ENCODE data around the gene JARID2. TPM values are rescaled to one million over a fixed set of nuclear protein-coding genes. Genes with fewer than 3 reads are reported as not detected.
A peak's percentile ranks its signal among the peaks of the same experiment; 100 is the strongest.

JARID2 gene
- total RNA-seq, 1 donor from 2014 or later, result 57.7 TPM

GRCh38 chr6:15342114-15342513 lies 96.2 kb downstream of the JARID2 start:
- no peaks in the 10 kb centered on the region for H3K9me3 Mint-ChIP-seq
- H3K4me3 Mint-ChIP-seq (ENCODE audit: low read depth), result no peak overlapping the region
- peaks cover 29% of the 10 kb centered on the region for H3K36me3 Mint-ChIP-seq (ENCODE audit: low read depth)
- intact Hi-C loops (cut with micrococcal nuclease), result loop anchor here (5.0 kb wide), 1 partner anchor 45 kb away; no protein-coding TSS in a partner anchor
- H3K27me3 Mint-ChIP-seq (ENCODE audit: low read depth), result no peaks in the 10 kb centered on the region
- DNase-seq (ENCODE audit: low spot score), result no peak
- H3K4me1 Mint-ChIP-seq (ENCODE audit: low read depth), result peaks cover 71% of the 10 kb centered on the region
- H3K27ac Mint-ChIP-seq, result no peak overlapping the region

GRCh38 chr6:15343490-15344191 lies 97.8 kb downstream of the JARID2 start:
- peaks cover 32% of the 10 kb centered on the region for H3K36me3 Mint-ChIP-seq (ENCODE audit: low read depth)
- H3K27me3 Mint-ChIP-seq (ENCODE audit: low read depth), result no peaks in the 10 kb centered on the region
- intact Hi-C loops (cut with micrococcal nuclease), result loop anchor here (5.0 kb wide), 1 partner anchor 44 kb away; no protein-coding TSS in a partner anchor
- H3K4me3 Mint-ChIP-seq (ENCODE audit: low read depth), result no peak overlapping the region
- no peak overlapping the region for H3K27ac Mint-ChIP-seq
- H3K9me3 Mint-ChIP-seq, result no peaks in the 10 kb centered on the region
- H3K4me1 Mint-ChIP-seq (ENCODE audit: low read depth), result peaks cover 67% of the 10 kb centered on the region
- DNase-seq (ENCODE audit: low spot score), result no peak

- Mint-ChIP-seq H3K27me3 (ENCODE audit: low read depth) (no peaks in the 10 kb centered on the region), H3K9me3 (no peaks in the 10 kb centered on the region), H3K4me1 (ENCODE audit: low read depth) (peaks cover 65% of the 10 kb centered on the region), H3K27ac (no peak overlapping the region), H3K36me3 (ENCODE audit: low read depth) (peaks cover 34% of the 10 kb centered on the region), H3K4me3 (ENCODE audit: low read depth) (no peak overlapping the region)
- DNase-seq (ENCODE audit: low spot score), result no peak
- intact Hi-C loops (cut with micrococcal nuclease), result loop anchor here (5.0 kb wide), 1 partner anchor 43 kb away; no protein-coding TSS in a partner anchor
These were observed 98.3 kb downstream of the JARID2 start for GRCh38 chr6:15344192-15344519.

GRCh38 chr6:15344831-15345230 lies 99.0 kb downstream of the JARID2 start:
- Mint-ChIP-seq H3K4me1 (ENCODE audit: low read depth) (peaks cover 68% of the 10 kb centered on the region), H3K4me3 (ENCODE audit: low read depth) (no peak overlapping the region), H3K36me3 (ENCODE audit: low read depth) (peaks cover 41% of the 10 kb centered on the region), H3K9me3 (no peaks in the 10 kb centered on the region), H3K27me3 (ENCODE audit: low read depth) (no peaks in the 10 kb centered on the region), H3K27ac (no peak overlapping the region)
- intact Hi-C loops (cut with micrococcal nuclease), result loop anchor here (5.0 kb wide), 1 partner anchor 42 kb away; no protein-coding TSS in a partner anchor
- DNase-seq (ENCODE audit: low spot score), result no peak

GRCh38 chr6:15346315-15346714 lies 100.4 kb downstream of the JARID2 start:
- H3K27me3 Mint-ChIP-seq (ENCODE audit: low read depth), result no peaks in the 10 kb centered on the region
- no peak overlapping the region for H3K4me3 Mint-ChIP-seq (ENCODE audit: low read depth)
- no peaks in the 10 kb centered on the region for H3K9me3 Mint-ChIP-seq
- intact Hi-C loops (cut with micrococcal nuclease), result no loop called here
- DNase-seq (ENCODE audit: low spot score), result no peak
- no peak overlapping the region for H3K27ac Mint-ChIP-seq
- H3K36me3 Mint-ChIP-seq (ENCODE audit: low read depth), result peaks cover 50% of the 10 kb centered on the region
- H3K4me1 Mint-ChIP-seq (ENCODE audit: low read depth), result peaks cover 63% of the 10 kb centered on the region

GRCh38 chr6:15348528-15348927 lies 102.7 kb downstream of the JARID2 start:
- H3K27ac Mint-ChIP-seq, result no peak overlapping the region

GRCh38 chr6:15349379-15349778 lies 103.5 kb downstream of the JARID2 start:
- H3K4me1 Mint-ChIP-seq (ENCODE audit: low read depth), result peaks cover 66% of the 10 kb centered on the region
- intact Hi-C loops (cut with micrococcal nuclease), result no loop called here

More at GRCh38 chr6:15348528-15348927, 102.7 kb downstream of the JARID2 start:
- Mint-ChIP-seq H3K4me1 (ENCODE audit: low read depth) (peaks cover 66% of the 10 kb centered on the region), H3K9me3 (no peaks in the 10 kb centered on the region), H3K27me3 (ENCODE audit: low read depth) (no peaks in the 10 kb centered on the region), H3K36me3 (ENCODE audit: low read depth) (peaks cover 59% of the 10 kb centered on the region), H3K4me3 (ENCODE audit: low read depth) (no peak overlapping the region)
- intact Hi-C loops (cut with micrococcal nuclease), result no loop called here
- no peak for DNase-seq (ENCODE audit: low spot score)

GRCh38 chr6:15350386-15351083 lies 104.7 kb downstream of the JARID2 start:
- DNase-seq (ENCODE audit: low spot score), result no peak
- Mint-ChIP-seq H3K4me3 (ENCODE audit: low read depth) (no peak overlapping the region), H3K36me3 (ENCODE audit: low read depth) (peaks cover 70% of the 10 kb centered on the region), H3K27me3 (ENCODE audit: low read depth) (no peaks in the 10 kb centered on the region), H3K9me3 (no peaks in the 10 kb centered on the region), H3K4me1 (ENCODE audit: low read depth) (peaks cover 64% of the 10 kb centered on the region), H3K27ac (no peak overlapping the region)
- intact Hi-C loops (cut with micrococcal nuclease), result no loop called here

More at GRCh38 chr6:15349379-15349778, 103.5 kb downstream of the JARID2 start:
- DNase-seq (ENCODE audit: low spot score), result no peak
- Mint-ChIP-seq H3K36me3 (ENCODE audit: low read depth) (peaks cover 64% of the 10 kb centered on the region), H3K4me3 (ENCODE audit: low read depth) (no peak overlapping the region), H3K9me3 (no peaks in the 10 kb centered on the region), H3K27me3 (ENCODE audit: low read depth) (no peaks in the 10 kb centered on the region), H3K27ac (no peak overlapping the region)

- Mint-ChIP-seq H3K4me3 (ENCODE audit: low read depth) (no peak overlapping the region), H3K9me3 (no peaks in the 10 kb centered on the region), H3K27ac (no peak overlapping the region), H3K27me3 (ENCODE audit: low read depth) (no peaks in the 10 kb centered on the region), H3K36me3 (ENCODE audit: low read depth) (peaks cover 74% of the 10 kb centered on the region), H3K4me1 (ENCODE audit: low read depth) (peaks cover 62% of the 10 kb centered on the region)
- intact Hi-C loops (cut with micrococcal nuclease), result no loop called here
- no peak for DNase-seq (ENCODE audit: low spot score)
These were observed 105.8 kb downstream of the JARID2 start for GRCh38 chr6:15351631-15352030.

GRCh38 chr6:15352220-15352619 lies 106.4 kb downstream of the JARID2 start:
- H3K27ac Mint-ChIP-seq, result peak overlapping the region; percentile 17
- H3K4me3 Mint-ChIP-seq (ENCODE audit: low read depth), result no peak overlapping the region
- peaks cover 61% of the 10 kb centered on the region for H3K4me1 Mint-ChIP-seq (ENCODE audit: low read depth)
- H3K27me3 Mint-ChIP-seq (ENCODE audit: low read depth), result no peaks in the 10 kb centered on the region
- peaks cover 73% of the 10 kb centered on the region for H3K36me3 Mint-ChIP-seq (ENCODE audit: low read depth)
- no peak for DNase-seq (ENCODE audit: low spot score)
- intact Hi-C loops (cut with micrococcal nuclease), result no loop called here
- no peaks in the 10 kb centered on the region for H3K9me3 Mint-ChIP-seq

- intact Hi-C loops (cut with micrococcal nuclease), result no loop called here
- H3K27me3 Mint-ChIP-seq (ENCODE audit: low read depth), result no peaks in the 10 kb centered on the region
- H3K9me3 Mint-ChIP-seq, result no peaks in the 10 kb centered on the region
- peaks cover 76% of the 10 kb centered on the region for H3K36me3 Mint-ChIP-seq (ENCODE audit: low read depth)
- peaks cover 62% of the 10 kb centered on the region for H3K4me1 Mint-ChIP-seq (ENCODE audit: low read depth)
- H3K27ac Mint-ChIP-seq, result peak overlapping the region; percentile 22
- DNase-seq (ENCODE audit: low spot score), result no peak
- H3K4me3 Mint-ChIP-seq (ENCODE audit: low read depth), result no peak overlapping the region
These were observed 107.0 kb downstream of the JARID2 start for GRCh38 chr6:15352845-15353244.

GRCh38 chr6:15355683-15356099 lies 109.8 kb downstream of the JARID2 start:
- Mint-ChIP-seq H3K27me3 (ENCODE audit: low read depth) (no peaks in the 10 kb centered on the region), H3K4me1 (ENCODE audit: low read depth) (peaks cover 64% of the 10 kb centered on the region), H3K36me3 (ENCODE audit: low read depth) (peaks cover 69% of the 10 kb centered on the region), H3K9me3 (no peaks in the 10 kb centered on the region), H3K27ac (no peak overlapping the region), H3K4me3 (ENCODE audit: low read depth) (no peak overlapping the region)
- intact Hi-C loops (cut with micrococcal nuclease), result no loop called here
- DNase-seq (ENCODE audit: low spot score), result no peak

- peak overlapping the region; percentile 17 for H3K27ac Mint-ChIP-seq
These were observed 110.3 kb downstream of the JARID2 start for GRCh38 chr6:15356179-15356578.

More at GRCh38 chr6:15356179-15356578, 110.3 kb downstream of the JARID2 start:
- Mint-ChIP-seq H3K4me1 (ENCODE audit: low read depth) (peaks cover 62% of the 10 kb centered on the region), H3K4me3 (ENCODE audit: low read depth) (no peak overlapping the region), H3K36me3 (ENCODE audit: low read depth) (peaks cover 66% of the 10 kb centered on the region), H3K27me3 (ENCODE audit: low read depth) (no peaks in the 10 kb centered on the region), H3K9me3 (no peaks in the 10 kb centered on the region)
- no peak for DNase-seq (ENCODE audit: low spot score)
- intact Hi-C loops (cut with micrococcal nuclease), result no loop called here

All from activated T-helper 2 cell treated with anti-CD3 and anti-CD28 coated beads, Interferon-gamma antibody, Interleukin-2, Interleukin-4, amounts not matched to agents 10 μg/mL and 5 μg/mL and 100 μg/mL, durations not matched to agents 14 hours and 24 hours and 36 hours (primary cell).